Naive thymus-derived CD4-positive, alpha-beta T cell (primary cell): ENCODE measurements around the gene PAXX. TPM values are rescaled to one million over a fixed set of nuclear protein-coding genes. Genes with fewer than 3 reads are reported as not detected.
"Not testable (repeated sequence)": the region's sequence is repeated elsewhere in the genome, so short reads cannot be mapped to it uniquely, and the experiment has no call there.

Experiments
- ATAC-seq: fragments of 150-1000 bp; cut with Tn5 transposase; 2 replicates; pipeline ENCODE4 v1.10.0; 2021; ENCODE audit warnings: mild to moderate bottlenecking, moderate library complexity
- CTCF ChIA-PET: fragments of 350-600 bp; sonication (Branson Sonifier 250); formaldehyde crosslinking; loops from one replicate; lab custom pipeline; 2021; ENCODE audit warnings: antibody characterized with exemption; lab: Charles Lee
- POLR2A ChIA-PET: fragments of 350-600 bp; sonication (Branson Sonifier 250); formaldehyde crosslinking; loops from one replicate; lab custom pipeline; 2021; ENCODE audit warnings: antibody characterized with exemption, inconsistent platforms; lab: Charles Lee
- DNase-seq, 9 donors: peaks; one replicate each; pipeline versions ENCODE4 v3.0.0 to v3.0.0-alpha.2; 2020 to 2022; ENCODE audit warnings: mixed read lengths in 1 of 9
- H3K27ac ChIP-seq: one replicate; pipeline ENCODE4 v1.7.0; 2013; ENCODE audit warnings: mild to moderate bottlenecking, low read depth, low read length, moderate library complexity
- H3K27me3 ChIP-seq, 2 donors: one replicate each; pipeline ENCODE4 v1.7.0; 2013; ENCODE audit warnings: low read length in 2 of 2, mild to moderate bottlenecking in 2 of 2, moderate library complexity in 2 of 2; ENCODE audit not compliant: control insufficient read depth in 2 of 2, insufficient read depth in 2 of 2
- H3K36me3 ChIP-seq, 3 experiments: 1 replicate in 2 of 3; 2 replicates in 1 of 3; pipeline ENCODE4 v1.7.0; 2013; ENCODE audit warnings: low read length in 3 of 3, mild to moderate bottlenecking in 3 of 3, moderate library complexity in 1 of 3; ENCODE audit not compliant: insufficient read depth in 3 of 3, control insufficient read depth in 2 of 3
- H3K4me1 ChIP-seq, 2 donors: one replicate each; pipeline ENCODE4 v1.7.0; 2013; ENCODE audit warnings: low read length in 2 of 2, mild to moderate bottlenecking in 2 of 2, moderate library complexity in 1 of 2; ENCODE audit not compliant: control insufficient read depth in 2 of 2, insufficient read depth in 2 of 2
- H3K4me3 ChIP-seq: 2 replicates; pipeline ENCODE4 v1.7.0; 2013; ENCODE audit warnings: mild to moderate bottlenecking, low read length
- H3K9me3 ChIP-seq, 3 experiments: 1 replicate in 2 of 3; 2 replicates in 1 of 3; pipeline ENCODE4 v1.7.0; 2013; ENCODE audit warnings: low read length in 3 of 3; ENCODE audit not compliant: control insufficient read depth in 2 of 3
- H3K27ac Mint-ChIP-seq, 9 donors: one replicate each; pipeline ENCODE4 v1.8.0; 2020 to 2022; ENCODE audit warnings: mixed read lengths in 9 of 9, mild to moderate bottlenecking in 8 of 9, moderate library complexity in 5 of 9, inconsistent platforms in 2 of 9
- H3K27me3 Mint-ChIP-seq, 5 donors: one replicate each; pipeline ENCODE4 v1.8.0; 2021 to 2022; ENCODE audit warnings: mixed read lengths in 5 of 5, mild to moderate bottlenecking in 1 of 5
- H3K36me3 Mint-ChIP-seq, 5 donors: one replicate each; pipeline ENCODE4 v1.8.0; 2020 to 2022; ENCODE audit warnings: mixed read lengths in 5 of 5, mild to moderate bottlenecking in 3 of 5, inconsistent platforms in 1 of 5
- H3K4me1 Mint-ChIP-seq, 7 donors: one replicate each; pipeline ENCODE4 v1.8.0; 2020 to 2022; ENCODE audit warnings: mixed read lengths in 7 of 7, mild to moderate bottlenecking in 3 of 7, inconsistent platforms in 1 of 7
- H3K4me3 Mint-ChIP-seq, 10 donors: one replicate each; pipeline ENCODE4 v1.8.0; 2020 to 2022; ENCODE audit warnings: mild to moderate bottlenecking in 10 of 10, mixed read lengths in 10 of 10, moderate library complexity in 6 of 10, inconsistent platforms in 2 of 10
- H3K9me3 Mint-ChIP-seq, 11 donors: one replicate each; pipeline ENCODE4 v1.8.0; 2020 to 2022; ENCODE audit warnings: mixed read lengths in 11 of 11, mild to moderate bottlenecking in 4 of 11, inconsistent platforms in 1 of 11, moderate library complexity in 1 of 11
- intact Hi-C, 2 donors: fragments of 100-400 bp; cut with micrococcal nuclease; formaldehyde crosslinking; loops; one replicate each; pipeline ENCODE4 v1.15.1; 2023
- polyA plus RNA-seq, 2 donors: library from polyadenylated mRNA; unstranded; fragments of 300-500 nt; fragmentation: Illumina TruSeq; gene quantifications; one replicate each; pipeline ENCODE4 v1.2.3, GENCODE V29; 2021
- total RNA-seq, 6 experiments: library from RNA in 5 of 6; stranded (reverse) in 5 of 6; gene quantifications; 1 replicate in 5 of 6; 2 replicates in 1 of 6; pipeline ENCODE4 v1.2.3 and lab custom pipeline; 2021 to 2026

The PAXX gene
- total and polyA plus RNA-seq, 7 experiments from 2014 or later = 49.3 to 78.2 (median 66.0) TPM

DNA sequence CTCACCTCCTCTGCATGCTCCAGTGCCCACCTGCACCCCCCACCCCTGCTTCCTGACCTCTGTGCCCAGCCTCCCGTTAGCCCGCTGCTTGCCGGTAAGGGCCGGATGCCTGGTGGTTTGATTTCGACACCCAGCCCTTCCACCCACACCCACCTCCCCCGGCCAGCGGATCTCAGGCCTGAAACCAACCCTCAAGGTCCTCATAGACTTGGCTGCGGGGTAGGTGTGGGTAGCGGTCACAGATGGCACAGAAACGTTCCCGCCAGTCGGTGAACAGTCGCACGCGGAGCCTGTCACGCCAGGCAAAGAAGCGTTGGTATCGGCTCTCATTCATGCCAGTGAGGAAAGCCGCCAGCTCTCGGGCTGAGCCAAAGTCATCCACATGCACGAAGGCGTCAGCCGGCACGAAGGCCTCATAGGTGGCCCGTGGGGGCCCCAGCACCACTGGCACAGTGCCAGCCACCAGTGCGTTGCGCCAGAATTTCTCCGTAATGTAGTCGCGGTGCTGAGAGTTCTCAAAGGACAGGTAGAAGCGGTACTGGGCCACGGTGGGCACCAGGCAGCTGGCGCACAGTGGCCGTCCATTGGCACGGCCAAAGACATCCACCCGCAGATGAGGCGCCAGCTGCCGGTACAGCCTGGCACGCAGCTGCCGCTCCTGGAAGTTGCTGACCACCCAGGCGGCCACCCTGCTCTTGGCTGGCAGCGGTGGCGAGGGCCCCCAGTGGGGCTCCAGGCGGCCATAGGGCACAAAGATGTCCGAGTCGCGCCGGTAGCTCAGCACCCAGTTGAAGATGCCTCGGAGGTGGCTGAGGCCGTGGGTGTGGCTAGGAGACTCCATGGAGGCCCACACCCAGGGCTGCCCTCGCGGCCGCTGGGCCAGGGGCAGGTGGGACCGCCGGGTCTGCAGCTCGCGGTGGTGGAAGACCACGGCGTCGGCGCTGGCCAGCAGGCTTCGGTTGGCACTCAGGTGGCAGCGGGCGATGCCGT is 38.6 kb downstream of the PAXX start:
- Histone ChIP-seq H3K4me1 (peaks cover 62 to 70% of the 10 kb centered on the region in 2 donors), H3K27ac (no peak overlapping the region), H3K27me3 (no peaks in the 10 kb centered on the region), H3K9me3 (no peaks in the 10 kb centered on the region), H3K36me3 (no peaks in the 10 kb centered on the region), H3K4me3 (peak overlapping the region; percentile 34)
- Mint-ChIP-seq H3K4me1 (peaks cover 25 to 51% (median 43%) of the 10 kb centered on the region in 7 donors), H3K4me3 (peak overlapping the region in 9 of 10 donors; percentile 26 to 83 (median 54)), H3K9me3 (no peaks in the 10 kb centered on the region), H3K27me3 (peaks cover 0 to 11% (median 0%) of the 10 kb centered on the region in 5 donors), H3K36me3 (no peaks in the 10 kb centered on the region), H3K27ac (peak overlapping the region in 3 of 9 donors; percentile 33 to 55 (median 37))
- CTCF ChIA-PET = interaction anchor here (1.6 kb wide), 1 partner anchor 38 kb away, joined by 4 read pairs; the partner anchor contains the start of gene PAXX
- ATAC-seq (no peak), DNase-seq (peak in 1 of 9 donors; percentile 52)
- POLR2A ChIA-PET = interaction anchor here (1.5 kb wide), 1 partner anchor 240 kb away, joined by 4 read pairs; the partner anchor contains the start of gene TMEM141
- intact Hi-C loops = no loop called here

DNA sequence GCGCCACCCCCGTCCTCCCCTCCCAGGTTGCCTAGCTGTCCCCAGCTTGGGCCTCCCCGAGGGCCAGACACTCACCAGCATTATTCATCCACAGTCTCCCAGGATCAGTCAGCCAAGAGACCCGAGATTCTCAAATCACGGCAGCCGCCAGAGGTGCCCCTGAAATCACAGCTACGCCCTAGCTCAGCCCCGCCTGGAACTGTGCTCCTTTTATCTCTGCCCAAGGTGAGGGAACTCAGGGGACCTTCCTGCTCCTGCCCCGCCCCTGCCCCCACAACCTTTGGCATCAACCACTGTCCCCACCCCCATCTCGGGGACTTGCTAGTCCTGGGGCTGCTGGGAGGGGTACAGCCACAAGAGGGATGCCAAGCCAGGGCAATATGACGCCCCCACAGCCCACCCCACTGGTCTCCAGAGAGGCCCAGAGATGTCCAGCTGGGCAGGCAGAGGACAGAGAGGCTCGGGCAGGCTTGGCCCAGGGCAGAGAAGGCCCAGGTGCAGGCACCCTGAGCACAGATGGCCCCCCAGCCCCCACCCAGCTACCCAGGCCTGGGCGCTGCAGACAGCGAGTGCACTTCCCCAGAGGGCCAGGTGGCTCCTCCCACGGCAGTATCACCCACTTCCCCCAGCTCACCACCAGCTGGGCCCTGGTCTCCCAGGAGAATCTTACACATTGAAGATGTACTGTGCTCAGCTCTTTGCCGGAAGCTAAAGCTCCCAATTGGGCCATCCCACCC is 39.9 kb downstream of the PAXX start, which contains the start of gene FUT7:
TSS of gene FUT7 (minus strand) at position 185 of the 737 bp plus-strand sequence. CDS start at position 88, 97 bp downstream.
- Mint-ChIP-seq H3K4me3 (peak within 1 kb of the TSS in 7 of 10 donors; percentile 26 to 83 (median 66)), H3K36me3 (no peaks in the 10 kb centered on the region), H3K4me1 (peaks cover 20 to 51% (median 43%) of the 10 kb centered on the region in 7 donors), H3K27ac (peak within 1 kb of the TSS in 4 of 9 donors; percentile 38 to 61 (median 40)), H3K9me3 (no peaks in the 10 kb centered on the region), H3K27me3 (peaks cover 0 to 10% (median 0%) of the 10 kb centered on the region in 5 donors)
- Histone ChIP-seq H3K36me3 (no peaks in the 10 kb centered on the region), H3K4me3 (peak within 1 kb of the TSS; percentile 34), H3K27me3 (no peaks in the 10 kb centered on the region), H3K27ac (no peak within 1 kb of the TSS), H3K4me1 (peaks cover 59 to 60% of the 10 kb centered on the region in 2 donors), H3K9me3 (no peaks in the 10 kb centered on the region)
- CTCF ChIA-PET = interaction anchor here (1.6 kb wide), 1 partner anchor 40 kb away, joined by 4 read pairs; the partner anchor contains the start of gene PAXX
- POLR2A ChIA-PET = interaction anchor here (1.5 kb wide), 1 partner anchor 241 kb away, joined by 4 read pairs; the partner anchor contains the start of gene TMEM141
- no peak for ATAC-seq
- intact Hi-C loops = no loop called here
- no peak for DNase-seq

DNA sequence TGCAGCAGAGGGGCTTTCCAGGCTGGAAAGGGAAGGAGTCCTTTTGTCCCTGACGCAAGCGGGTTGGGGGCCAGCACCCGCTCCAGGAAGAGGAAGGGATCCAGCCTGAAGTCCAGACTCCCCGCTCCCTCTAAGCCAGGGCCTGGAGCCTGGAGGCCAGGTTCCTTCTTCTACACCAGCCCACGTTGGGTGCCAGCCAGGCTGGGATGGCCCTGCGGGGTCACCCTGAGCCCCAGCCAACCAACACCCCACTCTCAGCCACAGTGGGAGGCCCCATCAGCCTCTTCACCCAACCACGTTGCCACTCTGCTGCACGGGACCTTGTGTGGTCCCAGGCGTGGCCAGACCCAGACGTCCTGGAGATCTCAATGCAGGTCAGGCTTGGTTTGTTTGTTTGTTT is 40.6 kb downstream of the PAXX start:
- peak overlapping the region in 2 of 9 donors; percentile 38 to 61 for H3K27ac Mint-ChIP-seq
- CTCF ChIA-PET = interaction anchor here (1.6 kb wide), 1 partner anchor 40 kb away, joined by 4 read pairs; the partner anchor contains the start of gene PAXX
- H3K27ac ChIP-seq = no peak overlapping the region

GRCh38 chr9:137033481-137033880 is 41.3 kb downstream of the PAXX start:
- Mint-ChIP-seq H3K4me1 (peaks cover 18 to 48% (median 38%) of the 10 kb centered on the region in 7 donors), H3K27ac (peak overlapping the region in 3 of 9 donors; percentile 46 to 61 (median 54)), H3K4me3 (peak overlapping the region in 4 of 10 donors; percentile 9 to 36 (median 16))
- DNase-seq, H3K36me3 Mint-ChIP-seq, H3K27me3 Mint-ChIP-seq, H3K9me3 Mint-ChIP-seq, ATAC-seq, H3K36me3 ChIP-seq, H3K27me3 ChIP-seq, intact Hi-C loops, H3K27ac ChIP-seq, H3K4me3 ChIP-seq, H3K9me3 ChIP-seq, POLR2A ChIA-PET: not testable (repeated sequence)
- CTCF ChIA-PET = interaction anchor here (1.2 to 3.5 kb wide), 2 partner anchors 190 to 245 kb away, joined by 3 to 49 read pairs; partner anchors contain the start of gene TMEM141
- H3K4me1 ChIP-seq = peaks cover 53 to 56% of the 10 kb centered on the region in 2 donors

More for the DNA sequence above, 40.6 kb downstream of the PAXX start:
- H3K4me1 Mint-ChIP-seq = peaks cover 18 to 48% (median 38%) of the 10 kb centered on the region in 7 donors
- H3K27me3 Mint-ChIP-seq = peaks cover 0 to 8% (median 0%) of the 10 kb centered on the region in 5 donors
- peak; percentile 62 for ATAC-seq
- no peak overlapping the region for H3K4me3 ChIP-seq
- H3K9me3 Mint-ChIP-seq = no peaks in the 10 kb centered on the region
- peak overlapping the region in 3 of 10 donors; percentile 6 to 30 (median 21) for H3K4me3 Mint-ChIP-seq
- no peaks in the 10 kb centered on the region for H3K36me3 Mint-ChIP-seq
- no peak for DNase-seq
- no peaks in the 10 kb centered on the region for H3K36me3 ChIP-seq
- intact Hi-C loops = no loop called here
- peaks cover 54 to 56% of the 10 kb centered on the region in 2 donors for H3K4me1 ChIP-seq
- no peaks in the 10 kb centered on the region for H3K9me3 ChIP-seq
- POLR2A ChIA-PET = no interaction called here
- no peaks in the 10 kb centered on the region for H3K27me3 ChIP-seq

- Histone ChIP-seq H3K36me3 (no peaks in the 10 kb centered on the region), H3K9me3 (no peaks in the 10 kb centered on the region)
- H3K9me3 Mint-ChIP-seq = no peaks in the 10 kb centered on the region
Measured at GRCh38 chr9:137034039-137034708, 42.0 kb downstream of the PAXX start.

More at GRCh38 chr9:137034039-137034708, 42.0 kb downstream of the PAXX start:
- intact Hi-C loops = loop anchor here (2.0 kb wide), 2 partner anchors 85 to 89 kb away; partner anchors contain the start of genes C8G (in 1 of the 2) and FBXW5 (in 1 of the 2)
- Mint-ChIP-seq H3K27me3 (peaks cover 0 to 8% (median 0%) of the 10 kb centered on the region in 5 donors), H3K36me3 (no peaks in the 10 kb centered on the region), H3K4me3 (peak overlapping the region; percentile 55 to 81 (median 66)), H3K27ac (peak overlapping the region in 4 of 9 donors; percentile 28 to 85 (median 56)), H3K4me1 (peaks cover 18 to 43% (median 33%) of the 10 kb centered on the region in 7 donors)
- ChIA-PET CTCF (interaction anchor here (0.7 to 3.5 kb wide), 10 partner anchors 8 to 256 kb away, joined by 3 to 49 read pairs (median 4); partner anchors contain the start of genes AJM1, RABL6 and TMEM141), POLR2A (interaction anchor here (0.8 to 1.5 kb wide), 5 partner anchors 13 to 153 kb away, joined by 3 to 4 read pairs (median 3); partner anchors contain the start of genes FBXW5 and TRAF2)
- no peak for ATAC-seq
- DNase-seq = no peak
- Histone ChIP-seq H3K27ac (no peak overlapping the region), H3K4me1 (peaks cover 46 to 51% of the 10 kb centered on the region in 2 donors), H3K4me3 (no peak overlapping the region), H3K27me3 (no peaks in the 10 kb centered on the region)
